Nucleus accumbens (tissue), 56 donors: ENCODE data around the gene PEAR1.

Source experiments
- DNase-seq, 56 donors: peaks; one replicate each; lab custom pipeline; 2025; lab: John Stamatoyannopoulos, UW

The PEAR1 gene

GRCh38 chr1:156898971-156899664 lies 5.6 kb downstream of the PEAR1 start:
- DNase-seq = no peak

- DNase-seq = no peak
Observed at GRCh38 chr1:156899956-156900718, 6.6 kb downstream of the PEAR1 start.

DNA sequence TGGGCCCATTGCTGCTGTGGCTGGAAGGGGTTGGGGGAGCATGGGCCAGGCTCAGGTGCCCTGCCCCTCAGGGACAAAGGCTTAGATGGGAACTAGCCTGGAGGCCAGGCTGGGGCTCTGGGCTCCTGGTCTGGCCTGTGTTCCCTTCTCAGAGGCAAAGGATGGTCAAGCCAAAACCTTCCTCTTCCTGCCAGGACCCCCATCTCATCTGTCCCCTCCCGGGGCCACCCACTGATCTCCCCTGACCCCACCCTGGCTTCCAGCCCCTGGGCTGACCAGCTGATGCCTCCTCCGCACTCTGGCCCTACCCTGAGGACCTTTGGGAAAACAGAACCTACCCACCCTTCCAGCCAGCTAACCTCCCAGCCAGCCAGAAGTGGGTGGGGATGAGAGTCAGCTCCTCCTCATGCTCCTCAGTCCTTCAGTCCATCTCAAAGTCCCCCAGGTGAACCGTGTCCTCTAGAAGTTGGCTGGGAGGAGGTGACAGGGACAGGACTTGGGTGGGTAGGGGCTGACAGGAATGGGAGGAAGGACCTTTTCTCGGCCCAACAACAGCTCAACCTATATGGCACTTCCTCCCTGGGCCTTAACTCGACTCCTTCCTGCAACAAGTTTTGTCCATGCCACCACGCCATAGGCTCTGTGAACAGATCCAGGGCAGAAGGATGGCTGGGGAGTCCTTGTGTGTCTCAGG lies 7.5 kb downstream of the PEAR1 start:
- DNase-seq = no peak

DNA sequence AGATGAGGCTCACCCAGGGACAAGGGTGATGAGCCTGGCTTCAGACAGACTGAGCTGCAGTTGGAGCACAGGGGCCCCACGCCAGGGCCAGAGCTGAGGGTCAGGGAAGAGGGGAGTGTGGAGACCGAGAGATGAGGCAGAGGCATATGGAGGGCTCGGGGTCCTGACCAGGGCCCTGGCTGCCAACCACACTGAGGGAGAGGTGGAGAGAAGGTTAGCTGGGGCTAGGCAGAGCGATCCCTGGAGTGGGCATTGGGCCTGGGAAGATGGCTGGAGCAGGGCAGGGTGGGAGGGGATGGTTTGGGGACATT lies 8.0 kb downstream of the PEAR1 start:
- no peak for DNase-seq

DNA sequence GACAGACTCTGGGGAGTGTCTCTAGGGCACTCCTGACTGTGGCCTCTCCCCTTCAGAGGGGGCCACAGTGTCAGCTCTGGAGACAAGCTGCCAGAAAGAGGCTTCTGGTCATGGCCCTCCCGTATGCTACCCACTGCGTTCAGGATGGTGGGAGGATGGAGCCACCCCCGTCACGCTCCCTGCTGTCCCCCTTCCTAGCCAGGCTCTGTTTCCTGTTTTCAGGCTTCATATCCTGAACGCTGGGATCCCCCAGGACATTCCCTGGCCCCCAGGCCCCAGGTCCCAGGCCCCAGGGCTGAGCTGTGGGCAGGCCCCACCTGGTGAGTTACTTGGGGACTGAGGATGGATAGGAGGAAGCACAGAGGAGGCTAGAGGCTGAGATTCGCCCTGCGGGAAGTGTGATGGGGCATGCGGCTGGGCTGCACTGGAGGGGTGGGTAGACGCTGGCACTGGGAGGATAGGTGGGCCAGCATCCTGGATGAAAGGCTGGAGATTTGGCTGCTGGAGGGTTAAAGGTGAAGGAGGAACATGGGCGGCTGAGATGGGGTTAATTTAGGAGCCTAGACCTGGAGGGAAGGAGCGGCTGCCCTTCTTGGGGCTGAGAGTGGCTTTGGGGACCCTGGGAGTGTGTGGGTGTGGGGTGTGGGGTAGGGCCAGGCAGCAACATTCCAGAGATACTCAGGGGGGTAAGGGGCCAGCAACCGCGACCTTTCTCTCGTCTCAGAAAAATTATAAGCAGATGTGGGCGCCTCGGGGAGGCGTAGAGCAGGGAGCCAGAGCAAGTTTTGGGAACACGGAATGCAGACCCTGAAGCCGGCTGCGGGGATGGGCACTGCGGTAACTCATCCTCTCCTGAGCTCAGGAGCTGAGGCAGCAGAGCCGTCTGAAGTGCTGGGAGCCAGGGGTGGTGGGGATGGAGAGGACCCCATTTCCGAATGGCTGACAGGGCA lies 8.7 kb downstream of the PEAR1 start:
- no peak for DNase-seq

DNA sequence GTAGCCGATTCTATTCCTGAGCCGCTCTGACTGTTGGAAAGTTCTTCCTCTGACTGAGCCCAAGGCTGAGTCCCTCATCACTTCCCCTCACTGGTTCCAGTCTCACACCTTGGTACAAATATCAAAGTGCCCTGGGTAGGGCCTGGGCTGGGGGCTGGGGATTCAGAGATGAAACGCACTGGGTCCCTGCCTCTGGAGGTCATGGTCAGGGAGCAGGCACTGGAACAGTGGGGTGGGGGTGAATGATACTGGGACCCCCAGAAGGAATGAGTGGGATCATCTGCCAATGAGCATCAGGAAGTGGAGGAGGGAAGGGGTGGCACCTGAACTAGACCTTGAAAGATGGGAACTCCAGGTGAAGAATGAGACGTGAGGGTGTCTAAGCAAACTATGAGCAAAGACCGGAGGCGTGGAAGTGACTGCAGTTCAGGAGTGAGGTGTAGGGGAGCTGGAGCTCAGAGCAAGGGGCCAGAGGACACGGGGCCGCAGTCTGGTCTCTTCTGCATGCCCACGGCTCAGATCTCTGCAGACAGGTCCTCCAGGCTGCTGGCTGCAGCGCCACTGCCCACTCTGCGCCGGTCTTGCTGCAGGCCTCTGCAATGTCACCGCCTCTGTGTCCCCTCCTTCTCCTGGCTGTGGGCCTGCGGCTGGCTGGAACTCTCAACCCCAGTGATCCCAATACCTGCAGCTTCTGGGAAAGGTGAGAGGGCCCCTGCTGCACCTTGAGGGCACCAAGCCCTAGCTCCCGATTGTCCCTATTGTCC lies 10.0 kb downstream of the PEAR1 start:
- DNase-seq = no peak

DNA sequence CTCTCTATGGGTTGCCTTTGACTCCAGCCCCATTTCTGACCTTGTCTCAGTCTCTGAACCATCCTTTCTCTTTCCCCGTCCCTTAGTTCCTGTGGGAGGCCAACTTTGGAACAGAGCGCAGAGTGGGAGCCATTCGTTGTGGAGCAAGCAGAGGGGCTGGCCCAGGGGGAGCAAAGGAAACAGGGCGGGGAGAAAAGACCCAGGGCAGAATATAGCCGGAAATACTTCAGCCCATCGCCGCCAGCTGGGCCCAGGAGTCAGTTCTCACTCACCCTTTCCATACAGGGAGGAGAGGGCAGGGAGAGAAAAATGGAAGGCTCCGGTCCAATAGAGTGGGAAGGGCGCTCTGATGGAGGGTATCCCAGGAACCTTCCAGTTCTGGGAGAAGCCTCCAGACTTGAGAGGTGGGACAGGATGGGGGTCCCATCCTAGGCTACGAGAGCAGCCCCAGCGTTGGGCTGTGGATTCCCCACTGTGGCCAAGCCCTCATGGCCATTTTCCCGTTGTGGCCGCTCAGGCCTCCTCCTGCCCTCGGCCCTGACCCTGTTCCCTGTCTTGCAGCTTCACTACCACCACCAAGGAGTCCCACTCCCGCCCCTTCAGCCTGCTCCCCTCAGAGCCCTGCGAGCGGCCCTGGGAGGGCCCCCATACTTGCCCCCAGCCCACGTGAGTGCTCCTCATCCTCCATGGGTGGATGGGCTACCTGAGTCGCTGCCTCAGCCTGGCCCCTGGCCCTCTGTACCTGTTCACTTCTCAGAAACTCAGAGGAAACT lies 10.9 kb downstream of the PEAR1 start:
- DNase-seq = no peak

DNA sequence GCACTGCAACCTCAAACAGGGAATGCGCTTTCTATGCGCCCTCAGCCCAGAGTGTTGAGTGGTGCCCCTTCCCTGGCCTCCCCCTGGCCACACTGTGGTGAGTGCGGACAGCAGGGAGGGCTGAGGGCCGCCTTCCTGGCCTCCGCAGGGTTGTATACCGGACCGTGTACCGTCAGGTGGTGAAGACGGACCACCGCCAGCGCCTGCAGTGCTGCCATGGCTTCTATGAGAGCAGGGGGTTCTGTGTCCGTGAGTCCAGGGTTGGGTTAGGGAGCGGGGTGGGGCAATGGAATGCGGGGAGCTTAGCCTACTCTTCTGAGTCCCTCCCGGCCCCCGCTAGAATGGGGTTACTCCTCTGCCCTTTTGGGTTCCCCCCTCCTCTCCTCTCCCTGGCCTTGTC lies 11.7 kb downstream of the PEAR1 start:
- no peak for DNase-seq

GRCh38 chr1:156905651-156906050 lies 12.1 kb downstream of the PEAR1 start:
- no peak for DNase-seq

DNA sequence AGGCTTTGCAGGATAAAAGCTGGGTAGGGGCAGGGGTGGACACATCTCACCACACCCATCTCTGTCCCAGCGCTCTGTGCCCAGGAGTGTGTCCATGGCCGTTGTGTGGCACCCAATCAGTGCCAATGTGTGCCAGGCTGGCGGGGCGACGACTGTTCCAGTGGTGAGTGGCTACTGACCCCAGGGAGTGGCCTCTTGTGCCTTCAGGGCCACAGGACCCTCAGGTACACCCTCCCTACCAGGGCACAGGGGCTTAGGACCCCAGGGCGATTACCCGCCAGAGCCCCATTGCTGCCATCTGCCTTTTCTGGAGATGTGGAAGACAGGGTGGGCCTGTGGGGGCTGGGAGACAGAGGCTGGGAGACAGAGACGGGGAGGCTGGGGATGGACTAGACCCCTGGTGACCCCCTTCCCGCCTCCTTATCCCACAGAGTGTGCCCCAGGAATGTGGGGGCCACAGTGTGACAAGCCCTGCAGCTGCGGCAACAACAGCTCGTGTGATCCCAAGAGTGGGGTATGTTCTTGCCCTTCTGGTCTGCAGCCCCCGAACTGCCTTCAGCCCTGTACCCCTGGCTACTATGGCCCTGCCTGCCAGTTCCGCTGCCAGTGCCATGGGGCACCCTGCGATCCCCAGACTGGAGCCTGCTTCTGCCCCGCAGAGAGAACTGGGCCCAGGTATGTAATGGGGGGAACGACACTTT lies 12.8 kb downstream of the PEAR1 start:
- DNase-seq = no peak

GRCh38 chr1:156908541-156908940 lies 15.0 kb downstream of the PEAR1 start:
- no peak for DNase-seq

DNA sequence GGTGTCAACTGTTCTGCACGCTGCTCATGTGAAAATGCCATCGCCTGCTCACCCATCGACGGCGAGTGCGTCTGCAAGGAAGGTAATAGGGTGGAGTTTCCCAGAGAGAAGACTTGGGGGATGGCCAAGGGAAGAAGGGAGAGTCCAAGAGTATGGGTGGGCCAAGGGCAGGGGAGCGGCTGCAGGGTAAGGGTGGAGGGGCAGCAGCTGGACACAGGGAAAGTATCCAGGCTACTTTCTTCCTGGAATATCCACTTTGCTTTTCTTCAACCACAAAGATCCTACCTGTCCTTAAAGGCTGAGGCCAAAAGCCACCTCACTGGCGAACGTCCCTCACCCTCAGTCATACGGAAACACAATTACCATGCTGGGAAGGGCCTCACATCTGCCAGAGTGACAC lies 15.4 kb downstream of the PEAR1 start:
- no peak for DNase-seq

DNA sequence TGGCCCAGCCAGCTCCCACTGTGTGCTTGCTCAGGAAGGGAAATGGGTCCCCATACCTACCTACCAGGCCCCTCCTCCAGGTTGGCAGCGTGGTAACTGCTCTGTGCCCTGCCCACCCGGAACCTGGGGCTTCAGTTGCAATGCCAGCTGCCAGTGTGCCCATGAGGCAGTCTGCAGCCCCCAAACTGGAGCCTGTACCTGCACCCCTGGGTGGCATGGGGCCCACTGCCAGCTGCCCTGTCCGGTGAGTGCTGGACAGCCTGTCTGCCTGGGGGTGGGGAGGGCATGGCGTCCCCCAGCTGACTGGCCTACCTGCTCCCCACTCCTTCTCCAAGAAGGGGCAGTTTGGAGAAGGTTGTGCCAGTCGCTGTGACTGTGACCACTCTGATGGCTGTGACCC lies 16.2 kb downstream of the PEAR1 start:
- no peak for DNase-seq

- DNase-seq = peak in 13 of 56 donors; percentile 3 to 41 (median 14)
Observed at GRCh38 chr1:156910309-156910782, 16.8 kb downstream of the PEAR1 start.

DNA sequence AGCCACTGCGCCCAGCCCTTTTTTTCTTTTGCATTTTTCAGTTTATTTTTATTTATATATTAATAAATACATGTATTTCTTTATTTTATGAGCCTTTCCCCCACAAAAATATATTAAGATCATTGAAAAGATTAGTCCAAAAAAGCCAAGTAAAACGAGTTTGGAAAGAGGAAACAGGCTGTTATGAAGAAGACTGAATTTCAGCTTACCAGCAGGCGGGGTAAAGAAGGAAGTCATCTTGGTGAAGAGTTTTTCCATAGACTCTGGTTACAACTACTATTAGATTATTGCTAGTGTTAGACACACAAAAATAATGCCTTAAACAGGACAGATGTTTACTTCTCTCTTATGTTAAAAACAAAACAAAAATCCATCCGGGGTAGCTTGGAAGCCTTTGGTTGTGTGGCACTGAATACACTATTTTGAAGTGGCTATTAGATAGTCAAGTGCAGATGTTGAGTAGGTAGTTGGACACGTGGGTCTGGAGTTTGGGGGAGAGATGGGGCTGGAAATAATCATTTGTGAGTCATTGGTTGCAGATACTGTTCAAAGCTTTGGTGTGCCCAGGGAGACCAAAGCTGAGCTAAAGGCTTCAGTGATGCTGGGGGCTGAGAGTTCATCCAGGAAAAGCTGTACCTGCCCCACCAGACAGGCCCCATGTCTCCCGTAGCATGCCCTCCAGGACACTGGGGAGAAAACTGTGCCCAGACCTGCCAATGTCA lies 18.2 kb downstream of the PEAR1 start:
- no peak for DNase-seq

- DNase-seq = no peak
Observed at GRCh38 chr1:156912310-156912709, 18.8 kb downstream of the PEAR1 start.
